ENCODE measurements around the gene LRRC46. TPM values are rescaled to one million over a fixed set of nuclear protein-coding genes. Genes with fewer than 3 reads are reported as not detected.

LRRC46 gene
- total and polyA plus RNA-seq, 9 of the 15 experiments (the other 6 are each of a cell fraction or from before 2014, with no cell fraction given), result 0.39 to 1.4 (median 0.53) TPM; not detected in 1

- TF ChIP-seq, protein P1, sequence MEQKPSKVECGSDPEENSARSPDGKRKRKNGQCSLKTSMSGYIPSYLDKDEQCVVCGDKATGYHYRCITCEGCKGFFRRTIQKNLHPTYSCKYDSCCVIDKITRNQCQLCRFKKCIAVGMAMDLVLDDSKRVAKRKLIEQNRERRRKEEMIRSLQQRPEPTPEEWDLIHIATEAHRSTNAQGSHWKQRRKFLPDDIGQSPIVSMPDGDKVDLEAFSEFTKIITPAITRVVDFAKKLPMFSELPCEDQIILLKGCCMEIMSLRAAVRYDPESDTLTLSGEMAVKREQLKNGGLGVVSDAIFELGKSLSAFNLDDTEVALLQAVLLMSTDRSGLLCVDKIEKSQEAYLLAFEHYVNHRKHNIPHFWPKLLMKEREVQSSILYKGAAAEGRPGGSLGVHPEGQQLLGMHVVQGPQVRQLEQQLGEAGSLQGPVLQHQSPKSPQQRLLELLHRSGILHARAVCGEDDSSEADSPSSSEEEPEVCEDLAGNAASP (IDR thresholded peaks at IDR 0.05), result no peak
- no peak; a peak in 1 of 4 replicates for TF ChIP-seq HDAC1 (IDR thresholded peaks at IDR 0.05)
- TF ChIP-seq PTBP1 (IDR thresholded peaks at IDR 0.05; ENCODE audit: low read depth, low read length), result no peak
- TF ChIP-seq GATA2 (CRISPR knock-in tag; IDR thresholded peaks at IDR 0.05), result no peak
- TF ChIP-seq, protein P2, sequence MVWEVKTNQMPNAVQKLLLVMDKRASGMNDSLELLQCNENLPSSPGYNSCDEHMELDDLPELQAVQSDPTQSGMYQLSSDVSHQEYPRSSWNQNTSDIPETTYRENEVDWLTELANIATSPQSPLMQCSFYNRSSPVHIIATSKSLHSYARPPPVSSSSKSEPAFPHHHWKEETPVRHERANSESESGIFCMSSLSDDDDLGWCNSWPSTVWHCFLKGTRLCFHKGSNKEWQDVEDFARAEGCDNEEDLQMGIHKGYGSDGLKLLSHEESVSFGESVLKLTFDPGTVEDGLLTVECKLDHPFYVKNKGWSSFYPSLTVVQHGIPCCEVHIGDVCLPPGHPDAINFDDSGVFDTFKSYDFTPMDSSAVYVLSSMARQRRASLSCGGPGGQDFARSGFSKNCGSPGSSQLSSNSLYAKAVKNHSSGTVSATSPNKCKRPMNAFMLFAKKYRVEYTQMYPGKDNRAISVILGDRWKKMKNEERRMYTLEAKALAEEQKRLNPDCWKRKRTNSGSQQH (CRISPR knock-in tag; IDR thresholded peaks at IDR 0.05), result no peak
- TF ChIP-seq ZNF589 (CRISPR knock-in tag; IDR thresholded peaks at IDR 0.05; ENCODE audit: low read depth), result no peak; the same call in 1 of the 2 replicates
- TF ChIP-seq EZH2 (IDR thresholded peaks at IDR 0.05; ENCODE audit: borderline replicate concordance, low read depth, low read length), result no peak
- no peak for TF ChIP-seq ZMIZ1 (IDR thresholded peaks at IDR 0.05; ENCODE audit: low read depth in 2 of 2, low read length in 2 of 2)
- TF ChIP-seq PHF8 (IDR thresholded peaks at IDR 0.05; ENCODE audit: borderline replicate concordance, low read length), result peak; percentile 56; the same call in 1 of the 2 replicates
- no peak for TF ChIP-seq TRIM28 (IDR thresholded peaks at IDR 0.05)
- no peak for TF ChIP-seq IRF1 (CRISPR knock-in tag; IDR thresholded peaks at IDR 0.05; ENCODE audit: borderline replicate concordance)
- TF ChIP-seq RBM22 (IDR thresholded peaks at IDR 0.05; ENCODE audit: low read depth, low read length, poor library complexity, severe bottlenecking), result peak; percentile 36
- TF ChIP-seq, protein P3, sequence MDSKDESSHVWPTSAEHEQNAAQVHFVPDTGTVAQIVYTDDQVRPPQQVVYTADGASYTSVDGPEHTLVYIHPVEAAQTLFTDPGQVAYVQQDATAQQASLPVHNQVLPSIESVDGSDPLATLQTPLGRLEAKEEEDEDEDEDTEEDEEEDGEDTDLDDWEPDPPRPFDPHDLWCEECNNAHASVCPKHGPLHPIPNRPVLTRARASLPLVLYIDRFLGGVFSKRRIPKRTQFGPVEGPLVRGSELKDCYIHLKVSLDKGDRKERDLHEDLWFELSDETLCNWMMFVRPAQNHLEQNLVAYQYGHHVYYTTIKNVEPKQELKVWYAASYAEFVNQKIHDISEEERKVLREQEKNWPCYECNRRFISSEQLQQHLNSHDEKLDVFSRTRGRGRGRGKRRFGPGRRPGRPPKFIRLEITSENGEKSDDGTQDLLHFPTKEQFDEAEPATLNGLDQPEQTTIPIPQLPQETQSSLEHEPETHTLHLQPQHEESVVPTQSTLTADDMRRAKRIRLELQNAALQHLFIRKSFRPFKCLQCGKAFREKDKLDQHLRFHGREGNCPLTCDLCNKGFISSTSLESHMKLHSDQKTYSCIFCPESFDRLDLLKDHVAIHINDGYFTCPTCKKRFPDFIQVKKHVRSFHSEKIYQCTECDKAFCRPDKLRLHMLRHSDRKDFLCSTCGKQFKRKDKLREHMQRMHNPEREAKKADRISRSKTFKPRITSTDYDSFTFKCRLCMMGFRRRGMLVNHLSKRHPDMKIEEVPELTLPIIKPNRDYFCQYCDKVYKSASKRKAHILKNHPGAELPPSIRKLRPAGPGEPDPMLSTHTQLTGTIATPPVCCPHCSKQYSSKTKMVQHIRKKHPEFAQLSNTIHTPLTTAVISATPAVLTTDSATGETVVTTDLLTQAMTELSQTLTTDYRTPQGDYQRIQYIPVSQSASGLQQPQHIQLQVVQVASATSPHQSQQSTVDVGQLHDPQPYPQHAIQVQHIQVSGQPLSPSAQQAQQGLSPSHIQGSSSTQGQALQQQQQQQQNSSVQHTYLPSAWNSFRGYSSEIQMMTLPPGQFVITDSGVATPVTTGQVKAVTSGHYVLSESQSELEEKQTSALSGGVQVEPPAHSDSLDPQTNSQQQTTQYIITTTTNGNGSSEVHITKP (IDR thresholded peaks at IDR 0.05; ENCODE audit: partially characterized antibody), result peak; percentile 76
Measured at GRCh38 chr17:47850692-47851573, 19.5 kb downstream of the LRRC46 start, which contains the start of gene SP6 (continued).
